GM12873 (cell line): Measurements from ENCODE around the gene GPC3.

ENCODE experiments used
- CTCF ChIP-seq: IDR thresholded peaks from 2 replicates; pipeline ENCODE4 v1.5.1; 2012; ENCODE audit warnings: low read depth, mild to moderate bottlenecking, moderate library complexity, low read length, control low read depth; ENCODE audit not compliant: insufficient read depth; ENCODE audit errors: missing control alignments

Gene GPC3

DNA sequence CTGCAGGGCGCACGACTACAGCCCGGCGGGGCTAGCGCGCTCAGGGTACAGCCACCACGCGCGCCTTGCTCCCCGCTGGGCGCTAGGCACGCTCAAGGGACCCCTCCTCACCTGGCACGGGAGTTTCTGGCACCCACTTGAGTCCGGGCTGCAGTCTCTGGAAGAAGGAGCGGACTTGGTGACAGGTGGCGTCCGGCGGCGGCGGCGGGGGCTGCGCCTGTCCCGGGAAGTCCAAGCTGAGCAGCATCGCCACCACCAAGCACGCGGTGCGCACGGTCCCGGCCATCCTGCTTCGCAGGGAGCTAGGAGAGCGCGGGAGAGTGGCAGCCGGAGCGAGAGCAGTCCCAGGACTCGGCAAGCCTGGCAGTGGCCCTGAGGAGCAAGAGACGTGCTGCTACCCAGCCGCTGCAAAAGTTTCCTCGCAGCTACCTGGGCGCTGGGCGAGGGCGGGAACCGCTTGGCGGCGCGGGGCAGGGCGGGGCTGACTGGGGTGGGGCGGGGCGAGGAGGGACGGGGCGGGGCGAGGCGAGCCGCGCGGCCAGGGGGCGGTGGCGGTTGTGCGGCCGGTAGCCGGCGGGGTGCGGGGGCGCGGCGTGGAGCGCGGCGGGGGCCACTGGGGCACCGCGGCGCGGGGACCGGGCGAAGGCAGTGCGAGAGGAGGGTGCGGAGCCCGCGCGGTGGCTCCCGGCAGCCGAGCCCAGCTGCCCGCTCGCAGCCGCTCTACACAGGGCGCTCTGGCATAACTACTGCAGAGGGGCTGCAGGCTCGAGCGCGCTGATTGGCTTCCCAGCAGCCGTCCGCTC is at the start of gene GPC3:
Gene GPC3 (minus strand): TSS at position 431 of the 803 bp plus-strand sequence.
- TF ChIP-seq CTCF = no peak

DNA sequence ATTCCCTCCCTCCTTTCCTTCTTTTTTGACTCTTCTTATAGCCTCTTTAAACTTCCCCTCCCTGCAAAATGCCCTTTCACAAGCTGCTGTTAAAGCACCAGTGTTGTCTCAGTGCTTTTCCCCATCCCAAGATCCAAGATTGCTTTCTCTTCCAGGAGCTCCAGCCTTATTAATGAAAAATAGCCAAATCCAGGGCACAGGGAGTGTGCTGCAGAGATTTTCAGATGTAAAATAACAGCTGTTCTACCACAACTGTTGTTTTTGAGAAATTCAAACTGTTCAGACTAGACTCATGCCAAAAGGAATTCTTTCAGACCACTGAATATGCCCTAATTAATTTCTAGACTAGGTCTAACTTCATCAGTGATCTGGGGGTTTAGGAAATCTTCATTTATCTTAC is 47.0 kb upstream of the GPC3 start:
- no peak for TF ChIP-seq CTCF

- peak; percentile 36 for TF ChIP-seq CTCF
Observed at GRCh38 chrX:134026565-134027311, 41.3 kb upstream of the GPC3 start.

DNA sequence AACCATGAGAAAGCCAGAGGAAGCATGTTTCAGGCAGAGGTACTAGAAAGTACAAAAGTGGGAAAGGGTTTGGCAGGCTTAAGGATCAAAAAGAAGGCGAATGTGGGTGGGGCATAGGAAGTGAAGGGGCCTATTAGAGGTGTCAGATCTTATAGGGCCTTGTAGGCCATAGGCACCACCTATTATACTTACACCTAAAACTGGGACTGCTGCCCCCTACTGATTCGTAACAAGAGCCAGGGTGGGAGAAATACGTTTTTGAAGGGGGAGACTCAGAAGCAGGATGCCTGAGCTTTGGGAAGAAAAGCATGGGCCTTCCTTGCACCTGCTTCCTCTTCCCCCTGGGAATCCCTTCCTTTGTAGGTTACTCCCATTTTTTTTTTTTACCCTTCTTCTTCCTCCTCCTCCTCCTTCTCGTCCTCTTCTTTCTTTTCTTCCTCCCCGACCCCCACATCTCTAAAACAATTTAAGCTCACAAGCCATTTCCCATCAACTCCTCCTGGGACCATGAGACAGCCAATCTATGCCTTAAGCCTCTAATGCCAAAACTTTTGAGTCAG is 40.7 kb upstream of the GPC3 start:
- TF ChIP-seq CTCF = peak; percentile 20

GRCh38 chrX:134024686-134025377 is 39.4 kb upstream of the GPC3 start:
- no peak for TF ChIP-seq CTCF

GRCh38 chrX:134023851-134024281 is 38.5 kb upstream of the GPC3 start:
- no peak for TF ChIP-seq CTCF
